MCF 10A (cell line): ENCODE data around the gene ABHD14A. TPM values are rescaled to one million over a fixed set of nuclear protein-coding genes. Genes with fewer than 3 reads are reported as not detected.

Experiments
- BruUV-seq: library from RNA; stranded (reverse); fragments of 400-500 nt; replicated peaks from 2 replicates; lab custom pipeline; 2021; lab: Mats Ljungman, UMichigan
- CTCF ChIA-PET: fragments of 300-600 bp; sonication (Branson Sonifier 250); formaldehyde crosslinking; extraction: SDS; loops from one replicate; lab custom pipeline; 2021; ENCODE audit warnings: antibody characterized with exemption, inconsistent platforms; lab: Yijun Ruan, JAX
- POLR2A ChIA-PET: fragments of 300-600, 350-650 bp; sonication (Branson Sonifier 250); formaldehyde crosslinking; extraction: SDS; loops from one replicate; lab custom pipeline; 2020; ENCODE audit warnings: antibody characterized with exemption, inconsistent platforms; lab: Yijun Ruan, JAX
- DNase-seq: peaks from one replicate; pipeline ENCODE4 v3.0.0-alpha.2; 2018; ENCODE audit not compliant: unreplicated experiment
- H3K27ac Mint-ChIP-seq: one replicate; pipeline ENCODE4 v1.8.0; 2022; ENCODE audit warnings: mild to moderate bottlenecking, low read depth, mixed read lengths; ENCODE audit not compliant: unreplicated experiment
- H3K27me3 Mint-ChIP-seq: one replicate; pipeline ENCODE4 v1.8.0; 2022; ENCODE audit warnings: mixed read lengths; ENCODE audit not compliant: insufficient read depth, unreplicated experiment
- H3K36me3 Mint-ChIP-seq: one replicate; pipeline ENCODE4 v1.8.0; 2022; ENCODE audit warnings: mild to moderate bottlenecking, moderate library complexity, mixed read lengths; ENCODE audit not compliant: insufficient read depth, unreplicated experiment
- H3K4me1 Mint-ChIP-seq: one replicate; pipeline ENCODE4 v1.8.0; 2022; ENCODE audit warnings: mixed read lengths; ENCODE audit not compliant: insufficient read depth, unreplicated experiment
- H3K4me3 Mint-ChIP-seq: one replicate; pipeline ENCODE4 v1.8.0; 2022; ENCODE audit warnings: mild to moderate bottlenecking, moderate library complexity, mixed read lengths; ENCODE audit not compliant: unreplicated experiment
- H3K9me3 Mint-ChIP-seq: one replicate; pipeline ENCODE4 v1.8.0; 2022; ENCODE audit warnings: mixed read lengths; ENCODE audit not compliant: unreplicated experiment
- intact Hi-C: fragments of 100-400 bp; cut with micrococcal nuclease; formaldehyde crosslinking; loops from 2 replicates; pipeline ENCODE4 v1.14.1; 2022
- total RNA-seq: library from RNA; stranded (reverse); gene quantifications from 2 replicates; pipeline ENCODE4 v1.2.3, GENCODE V29; 2022
- TF ChIP-seq, protein P1 (sequence below): fragments of 200-600 bp; IDR thresholded peaks from one replicate; pipeline ENCODE4 v1.8.0; 2022; ENCODE audit warnings: antibody characterized with exemption, mild to moderate bottlenecking; ENCODE audit not compliant: unreplicated experiment

The ABHD14A gene
- total RNA-seq, 1 experiment from 2014 or later, result 8.1 TPM

DNA sequence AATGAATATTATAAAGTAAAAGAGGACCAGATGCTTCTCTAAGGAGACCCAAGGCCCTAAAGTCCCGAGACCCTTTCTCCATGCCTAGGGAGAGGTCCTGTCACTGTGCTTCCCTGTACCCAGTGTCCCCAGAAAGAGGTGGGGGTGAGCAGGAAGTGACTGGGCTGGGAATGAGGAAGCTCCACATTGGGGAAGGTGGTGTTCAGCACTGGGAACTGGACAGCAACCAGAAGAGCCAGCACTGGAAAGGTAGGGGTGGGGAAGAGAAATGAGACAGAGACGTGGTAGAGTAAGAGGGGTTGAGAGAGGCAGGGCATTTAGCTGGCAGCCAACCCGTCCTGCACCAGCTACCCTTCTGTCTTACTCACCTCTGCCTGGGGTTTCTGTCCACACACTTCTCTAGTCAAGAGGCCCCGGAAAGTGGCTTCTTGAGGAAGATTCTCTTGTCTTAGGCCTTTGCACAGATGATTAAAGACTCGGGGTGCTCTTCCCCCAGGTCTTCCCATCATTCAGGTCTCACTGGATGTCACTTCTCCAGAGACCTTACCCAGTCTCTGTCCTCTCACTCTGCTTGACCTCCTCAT is 45.4 kb upstream of the ABHD14A start:
- peaks cover 36% of the 10 kb centered on the region for H3K36me3 Mint-ChIP-seq
- peak; percentile 17 for DNase-seq
- TF ChIP-seq, protein P1, sequence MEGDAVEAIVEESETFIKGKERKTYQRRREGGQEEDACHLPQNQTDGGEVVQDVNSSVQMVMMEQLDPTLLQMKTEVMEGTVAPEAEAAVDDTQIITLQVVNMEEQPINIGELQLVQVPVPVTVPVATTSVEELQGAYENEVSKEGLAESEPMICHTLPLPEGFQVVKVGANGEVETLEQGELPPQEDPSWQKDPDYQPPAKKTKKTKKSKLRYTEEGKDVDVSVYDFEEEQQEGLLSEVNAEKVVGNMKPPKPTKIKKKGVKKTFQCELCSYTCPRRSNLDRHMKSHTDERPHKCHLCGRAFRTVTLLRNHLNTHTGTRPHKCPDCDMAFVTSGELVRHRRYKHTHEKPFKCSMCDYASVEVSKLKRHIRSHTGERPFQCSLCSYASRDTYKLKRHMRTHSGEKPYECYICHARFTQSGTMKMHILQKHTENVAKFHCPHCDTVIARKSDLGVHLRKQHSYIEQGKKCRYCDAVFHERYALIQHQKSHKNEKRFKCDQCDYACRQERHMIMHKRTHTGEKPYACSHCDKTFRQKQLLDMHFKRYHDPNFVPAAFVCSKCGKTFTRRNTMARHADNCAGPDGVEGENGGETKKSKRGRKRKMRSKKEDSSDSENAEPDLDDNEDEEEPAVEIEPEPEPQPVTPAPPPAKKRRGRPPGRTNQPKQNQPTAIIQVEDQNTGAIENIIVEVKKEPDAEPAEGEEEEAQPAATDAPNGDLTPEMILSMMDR, result no peak
- BruUV-seq, result no TSS peak
- CTCF ChIA-PET, result interaction anchor here (1.1 kb wide), 1 partner anchor 23 kb away, joined by 4 read pairs; no protein-coding TSS in a partner anchor
- no peak overlapping the region for H3K4me3 Mint-ChIP-seq
- H3K4me1 Mint-ChIP-seq, result no peaks in the 10 kb centered on the region
- H3K27ac Mint-ChIP-seq, result no peak overlapping the region
- POLR2A ChIA-PET, result no interaction called here
- H3K9me3 Mint-ChIP-seq, result no peaks in the 10 kb centered on the region
- intact Hi-C loops, result no loop called here
- no peaks in the 10 kb centered on the region for H3K27me3 Mint-ChIP-seq

- ChIA-PET CTCF (interaction anchor here (0.6 to 1.1 kb wide), 2 partner anchors 10 to 24 kb away, joined by 3 to 4 read pairs; no protein-coding TSS in a partner anchor), POLR2A (interaction anchor here (0.8 kb wide), 1 partner anchor 12 kb away, joined by 3 read pairs; the partner anchor contains the start of genes PARP3 and RRP9)
- H3K27ac Mint-ChIP-seq, result no peak overlapping the region
- no peaks in the 10 kb centered on the region for H3K4me1 Mint-ChIP-seq
- no peaks in the 10 kb centered on the region for H3K27me3 Mint-ChIP-seq
- DNase-seq, result no peak
- no peaks in the 10 kb centered on the region for H3K9me3 Mint-ChIP-seq
- H3K4me3 Mint-ChIP-seq, result no peak overlapping the region
- H3K36me3 Mint-ChIP-seq, result peaks cover 46% of the 10 kb centered on the region
- intact Hi-C loops, result no loop called here
- no TSS peak for BruUV-seq
- TF ChIP-seq, protein P1, result no peak
Observed at GRCh38 chr3:51930439-51930838, 44.4 kb upstream of the ABHD14A start.

- no peaks in the 10 kb centered on the region for H3K27me3 Mint-ChIP-seq
- TF ChIP-seq, protein P1, result no peak
- H3K4me1 Mint-ChIP-seq, result no peaks in the 10 kb centered on the region
- no peak overlapping the region for H3K4me3 Mint-ChIP-seq
- no peak overlapping the region for H3K27ac Mint-ChIP-seq
- peaks cover 59% of the 10 kb centered on the region for H3K36me3 Mint-ChIP-seq
- no peaks in the 10 kb centered on the region for H3K9me3 Mint-ChIP-seq
- no TSS peak for BruUV-seq
- ChIA-PET CTCF (interaction anchor here (1.2 kb wide), 1 partner anchor 10 kb away, joined by 5 read pairs; the partner anchor contains the start of gene RRP9), POLR2A (no interaction called here)
- intact Hi-C loops, result no loop called here
- DNase-seq, result no peak
Observed at GRCh38 chr3:51931756-51932155, 43.1 kb upstream of the ABHD14A start.

- intact Hi-C loops, result no loop called here
- Mint-ChIP-seq H3K27me3 (no peaks in the 10 kb centered on the region), H3K36me3 (peaks cover 68% of the 10 kb centered on the region), H3K4me3 (no peak overlapping the region), H3K27ac (no peak overlapping the region), H3K9me3 (no peaks in the 10 kb centered on the region), H3K4me1 (no peaks in the 10 kb centered on the region)
- TF ChIP-seq, protein P1, result no peak
- ChIA-PET CTCF (interaction anchor here (0.6 to 1.2 kb wide), 3 partner anchors 9 to 1276 kb away, joined by 3 to 5 read pairs (median 4); partner anchors contain the start of gene RRP9), POLR2A (interaction anchor here (0.7 to 1.1 kb wide), 2 partner anchors 9 to 17 kb away, joined by 3 read pairs; partner anchors contain the start of gene RRP9)
- BruUV-seq, result no TSS peak
- DNase-seq, result no peak
Observed at GRCh38 chr3:51932471-51933370, 42.1 kb upstream of the ABHD14A start.
